Measurements from ENCODE around the gene ARHGAP18.

Gene ARHGAP18

GRCh38 chr6:129609635-129610034 is 100.3 kb downstream of the ARHGAP18 start:
- DNase-seq: no peak

GRCh38 chr6:129608886-129609537 is 101.0 kb downstream of the ARHGAP18 start:
- DNase-seq: no peak

GRCh38 chr6:129607581-129608186 is 102.3 kb downstream of the ARHGAP18 start:
- DNase-seq: no peak

- no peak for DNase-seq
Measured at GRCh38 chr6:129606664-129607063, 103.3 kb downstream of the ARHGAP18 start.

GRCh38 chr6:129605967-129606366 is 104.0 kb downstream of the ARHGAP18 start:
- DNase-seq: no peak

- DNase-seq: no peak
Measured at GRCh38 chr6:129605095-129605494, 104.9 kb downstream of the ARHGAP18 start.

- no peak for DNase-seq
Measured at GRCh38 chr6:129604321-129604720, 105.7 kb downstream of the ARHGAP18 start.

GRCh38 chr6:129603741-129604140 is 106.2 kb downstream of the ARHGAP18 start:
- no peak for DNase-seq

- no peak for DNase-seq
Measured at GRCh38 chr6:129601323-129601722, 108.7 kb downstream of the ARHGAP18 start.

- no peak for DNase-seq
Measured at GRCh38 chr6:129599467-129599866, 110.5 kb downstream of the ARHGAP18 start.

GRCh38 chr6:129598244-129599187 is 111.5 kb downstream of the ARHGAP18 start:
- DNase-seq: no peak

- no peak for DNase-seq
Measured at GRCh38 chr6:129597023-129597713, 112.8 kb downstream of the ARHGAP18 start.

- no peak for DNase-seq
Measured at GRCh38 chr6:129596522-129596921, 113.5 kb downstream of the ARHGAP18 start.

GRCh38 chr6:129593233-129593564 is 116.8 kb downstream of the ARHGAP18 start:
- no peak for DNase-seq

- no peak for DNase-seq
Measured at GRCh38 chr6:129592516-129593232, 117.3 kb downstream of the ARHGAP18 start.

- no peak for DNase-seq
Measured at GRCh38 chr6:129590408-129591022, 119.5 kb downstream of the ARHGAP18 start.

GRCh38 chr6:129586815-129587214 is 123.2 kb downstream of the ARHGAP18 start:
- no peak for DNase-seq

GRCh38 chr6:129583866-129584265 is 126.1 kb downstream of the ARHGAP18 start:
- no peak for DNase-seq

GRCh38 chr6:129578315-129578714 is 131.7 kb downstream of the ARHGAP18 start:
- no peak for DNase-seq

- no peak for DNase-seq
Measured at GRCh38 chr6:129577691-129578090, 132.3 kb downstream of the ARHGAP18 start.

GRCh38 chr6:129576456-129576855 is 133.5 kb downstream of the ARHGAP18 start:
- DNase-seq: no peak
